Left ventricle myocardium inferior (tissue), 1 donor: ENCODE data around the gene DCLK2. TPM values are rescaled to one million over a fixed set of nuclear protein-coding genes. Genes with fewer than 3 reads are reported as not detected.

ENCODE experiments used
- DNase-seq: peaks from one replicate; pipeline ENCODE4 v3.0.0-alpha.2; 2020
- H3K27ac ChIP-seq: fragments of 200-600 bp; replicated peaks from 2 replicates; pipeline ENCODE4 v1.8.0; 2021
- H3K27me3 ChIP-seq: fragments of 200-600 bp; 2 replicates; pipeline ENCODE4 v1.8.0; 2021; ENCODE audit warnings: low read depth
- H3K36me3 ChIP-seq: fragments of 200-600 bp; 2 replicates; pipeline ENCODE4 v1.8.0; 2021
- H3K4me1 ChIP-seq: fragments of 200-600 bp; 2 replicates; pipeline ENCODE4 v1.8.0; 2021
- H3K4me3 ChIP-seq: fragments of 200-600 bp; 2 replicates; pipeline ENCODE4 v1.8.0; 2021; ENCODE audit warnings: mild to moderate bottlenecking, moderate library complexity
- H3K9me3 ChIP-seq: fragments of 200-600 bp; replicated peaks from 2 replicates; pipeline ENCODE4 v1.8.0; 2021
- intact Hi-C: fragments of 100-400 bp; cut with micrococcal nuclease; formaldehyde crosslinking; loops from one replicate; pipeline ENCODE4 v1.11.0; 2022
- total RNA-seq: library from RNA; stranded (reverse); fragmentation: NEBNext Ultra II Directional; extraction: Animal tissue kit (Norgen Biotek cat#: 25700); gene quantifications from one replicate; pipeline ENCODE4 v1.2.1, GENCODE V29; 2021
- TF ChIP-seq, protein P1 (sequence below): fragments of 200-600 bp; IDR thresholded peaks from 2 replicates; pipeline ENCODE4 v1.8.0; 2021; ENCODE audit warnings: antibody characterized with exemption, mild to moderate bottlenecking, borderline replicate concordance
- donor health status: DM: no; HTN: yes; CAD: no; lungs with severe emphysema.

The DCLK2 gene
- total RNA-seq, 1 donor from 2014 or later = 21.9 TPM

DNA sequence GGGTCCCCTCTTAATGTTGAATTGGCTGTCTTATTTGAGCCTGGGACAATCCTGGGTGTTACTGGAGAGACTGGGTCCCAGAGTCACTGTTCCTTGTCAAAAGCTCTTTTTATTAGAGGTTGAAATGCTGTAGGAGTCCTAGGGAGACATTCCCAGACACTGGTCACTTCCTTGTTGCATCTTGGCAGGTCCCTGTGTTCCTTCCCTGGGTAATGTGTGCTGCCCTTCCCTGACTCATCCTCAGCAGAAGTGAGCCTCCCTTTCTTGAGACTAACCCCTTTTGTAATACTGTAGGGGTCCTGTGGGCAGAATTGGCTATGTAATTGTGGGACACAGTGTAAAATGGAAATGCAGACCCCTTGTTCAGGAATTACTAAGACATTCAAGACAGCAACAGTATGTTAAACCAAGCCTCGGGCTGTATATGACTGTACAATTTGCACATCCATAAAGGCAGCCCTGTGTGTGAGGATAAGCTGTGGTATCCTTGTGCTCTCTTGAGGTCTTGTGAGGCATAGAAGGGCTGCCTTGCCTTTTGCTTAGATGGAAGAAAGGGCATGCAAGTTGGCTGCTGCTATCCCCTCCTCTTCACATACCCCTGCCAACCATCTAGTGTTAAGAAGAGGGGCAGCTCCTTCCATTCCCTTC lies 53.5 kb downstream of the DCLK2 start:
- Histone ChIP-seq H3K27ac (no peak overlapping the region), H3K36me3 (no peaks in the 10 kb centered on the region), H3K4me1 (peaks cover 23% of the 10 kb centered on the region), H3K4me3 (no peak overlapping the region), H3K27me3 (no peaks in the 10 kb centered on the region), H3K9me3 (no peaks in the 10 kb centered on the region)
- DNase-seq = no peak
- intact Hi-C loops = no loop called here
- TF ChIP-seq, protein P1, sequence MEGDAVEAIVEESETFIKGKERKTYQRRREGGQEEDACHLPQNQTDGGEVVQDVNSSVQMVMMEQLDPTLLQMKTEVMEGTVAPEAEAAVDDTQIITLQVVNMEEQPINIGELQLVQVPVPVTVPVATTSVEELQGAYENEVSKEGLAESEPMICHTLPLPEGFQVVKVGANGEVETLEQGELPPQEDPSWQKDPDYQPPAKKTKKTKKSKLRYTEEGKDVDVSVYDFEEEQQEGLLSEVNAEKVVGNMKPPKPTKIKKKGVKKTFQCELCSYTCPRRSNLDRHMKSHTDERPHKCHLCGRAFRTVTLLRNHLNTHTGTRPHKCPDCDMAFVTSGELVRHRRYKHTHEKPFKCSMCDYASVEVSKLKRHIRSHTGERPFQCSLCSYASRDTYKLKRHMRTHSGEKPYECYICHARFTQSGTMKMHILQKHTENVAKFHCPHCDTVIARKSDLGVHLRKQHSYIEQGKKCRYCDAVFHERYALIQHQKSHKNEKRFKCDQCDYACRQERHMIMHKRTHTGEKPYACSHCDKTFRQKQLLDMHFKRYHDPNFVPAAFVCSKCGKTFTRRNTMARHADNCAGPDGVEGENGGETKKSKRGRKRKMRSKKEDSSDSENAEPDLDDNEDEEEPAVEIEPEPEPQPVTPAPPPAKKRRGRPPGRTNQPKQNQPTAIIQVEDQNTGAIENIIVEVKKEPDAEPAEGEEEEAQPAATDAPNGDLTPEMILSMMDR = no peak

DNA sequence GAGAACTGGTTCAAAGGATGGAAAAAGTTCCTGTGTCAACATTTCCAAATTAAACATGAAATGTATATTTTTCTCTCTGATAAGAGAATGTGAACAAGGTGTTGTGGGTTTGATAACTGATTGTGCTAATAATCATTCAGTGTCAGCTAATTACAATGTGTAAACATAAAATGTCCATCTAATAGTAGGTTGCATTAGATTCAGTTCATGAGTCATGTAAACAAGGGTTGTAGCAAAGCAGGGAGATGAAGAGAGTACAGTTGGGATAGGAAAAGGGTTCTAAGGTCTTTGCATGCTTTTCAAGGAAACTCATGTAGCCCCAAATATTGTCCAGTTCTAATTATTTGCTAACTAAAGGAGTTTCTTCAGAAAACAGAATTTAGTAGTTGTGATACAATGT lies 55.4 kb downstream of the DCLK2 start:
- H3K4me1 ChIP-seq = peaks cover 12% of the 10 kb centered on the region
- no peak overlapping the region for H3K27ac ChIP-seq
- no peak overlapping the region for H3K4me3 ChIP-seq
- no peaks in the 10 kb centered on the region for H3K27me3 ChIP-seq
- H3K9me3 ChIP-seq = no peaks in the 10 kb centered on the region
- TF ChIP-seq, protein P1 = no peak
- intact Hi-C loops = no loop called here
- H3K36me3 ChIP-seq = no peaks in the 10 kb centered on the region
- DNase-seq = no peak

DNA sequence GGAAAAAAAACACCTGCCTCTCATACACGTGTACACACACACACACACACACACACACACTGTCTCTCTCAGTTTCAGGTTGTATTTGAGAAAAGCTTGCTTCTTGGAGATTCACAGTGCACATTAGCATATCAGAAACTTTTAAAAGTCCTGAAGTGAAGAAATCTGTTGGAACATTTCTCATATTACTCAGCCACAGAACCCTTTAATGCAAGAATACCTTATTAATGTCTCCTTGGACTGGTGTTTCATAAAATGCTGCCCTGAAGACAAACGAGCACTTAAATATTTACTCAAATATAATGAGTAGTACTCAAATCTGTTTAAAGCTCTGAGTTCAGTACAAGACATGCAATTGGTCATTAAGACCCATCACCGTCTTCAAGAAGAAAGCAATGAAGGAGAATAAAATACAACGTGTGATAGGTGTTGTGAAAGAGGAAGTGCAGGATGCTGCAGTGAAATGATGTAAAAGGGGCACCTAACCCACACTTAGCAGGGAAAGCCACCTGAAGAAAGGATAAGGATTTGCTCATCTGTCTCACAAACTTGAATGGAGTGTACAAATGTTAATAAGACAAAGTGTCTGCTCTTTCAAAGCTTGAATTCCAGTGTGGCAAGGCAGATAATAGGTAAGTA lies 57.0 kb downstream of the DCLK2 start:
- TF ChIP-seq, protein P1 = no peak
- no peak for DNase-seq
- no peaks in the 10 kb centered on the region for H3K36me3 ChIP-seq
- no peaks in the 10 kb centered on the region for H3K9me3 ChIP-seq
- no peak overlapping the region for H3K27ac ChIP-seq
- intact Hi-C loops = no loop called here
- H3K4me3 ChIP-seq = no peak overlapping the region
- H3K27me3 ChIP-seq = no peaks in the 10 kb centered on the region
- H3K4me1 ChIP-seq = peaks cover 4% of the 10 kb centered on the region

DNA sequence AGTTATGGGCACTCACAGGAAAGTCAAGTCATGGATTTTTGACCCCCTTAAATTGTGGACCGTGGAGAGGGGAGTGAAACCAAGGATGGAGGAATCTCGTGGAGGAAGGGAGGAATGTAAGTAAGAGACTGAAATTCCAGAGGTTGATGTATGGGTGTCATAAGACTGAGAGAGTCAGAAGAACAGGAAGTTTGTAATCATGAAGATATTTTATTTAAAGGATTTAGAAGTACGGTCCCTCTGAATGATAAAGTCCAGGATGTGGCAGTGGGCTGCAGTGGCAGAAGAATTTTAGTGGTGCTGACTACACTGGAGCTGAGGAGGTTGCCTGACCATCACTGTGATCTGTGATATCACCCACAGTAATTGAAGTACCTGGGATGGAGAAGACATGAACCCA lies 57.8 kb downstream of the DCLK2 start:
- no peaks in the 10 kb centered on the region for H3K27me3 ChIP-seq
- intact Hi-C loops = no loop called here
- TF ChIP-seq, protein P1 = no peak
- no peak overlapping the region for H3K4me3 ChIP-seq
- no peak overlapping the region for H3K27ac ChIP-seq
- peaks cover 4% of the 10 kb centered on the region for H3K4me1 ChIP-seq
- H3K9me3 ChIP-seq = no peaks in the 10 kb centered on the region
- no peak for DNase-seq
- no peaks in the 10 kb centered on the region for H3K36me3 ChIP-seq

DNA sequence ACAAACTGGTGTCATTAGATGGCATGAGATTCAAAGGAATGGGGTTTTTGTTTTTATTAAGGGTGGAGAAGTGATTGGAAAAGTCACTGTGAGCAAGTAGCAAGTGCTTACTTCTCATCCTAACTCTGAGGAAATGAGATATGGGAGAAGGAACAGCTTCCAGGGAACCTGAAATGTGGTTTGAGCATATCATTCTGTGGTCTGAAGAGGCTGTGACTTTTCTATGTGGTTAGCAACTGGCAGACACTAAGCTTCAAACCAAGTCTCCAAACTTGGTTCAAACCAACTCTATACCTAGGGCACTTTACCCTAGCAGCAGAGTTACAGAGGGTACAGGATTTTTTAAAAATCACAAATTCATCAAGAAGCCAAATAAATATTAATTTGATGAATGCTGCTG lies 58.2 kb downstream of the DCLK2 start:
- no peaks in the 10 kb centered on the region for H3K9me3 ChIP-seq
- peaks cover 7% of the 10 kb centered on the region for H3K4me1 ChIP-seq
- no peak overlapping the region for H3K27ac ChIP-seq
- intact Hi-C loops = no loop called here
- no peak for DNase-seq
- H3K36me3 ChIP-seq = no peaks in the 10 kb centered on the region
- TF ChIP-seq, protein P1 = no peak
- no peaks in the 10 kb centered on the region for H3K27me3 ChIP-seq
- no peak overlapping the region for H3K4me3 ChIP-seq
